WTC11 (cell line): ENCODE data around the gene SLC9A3.

ENCODE experiments used
- CTCF ChIP-seq: fragments of 200-600 bp; IDR thresholded peaks from 2 replicates; pipeline ENCODE4 v1.8.0; 2022; ENCODE audit warnings: antibody characterized with exemption
- MAX ChIP-seq: sonication (generic); formaldehyde crosslinking; IDR thresholded peaks from 2 replicates; pipeline ENCODE4 v1.8.0; 2022; ENCODE audit warnings: mild to moderate bottlenecking, missing genetic modification reagents
- TEAD1 ChIP-seq: sonication (generic); formaldehyde crosslinking; IDR thresholded peaks from 2 replicates; pipeline ENCODE4 v1.8.0; 2022; ENCODE audit warnings: mild to moderate bottlenecking, missing genetic modification reagents
- USF1 ChIP-seq: sonication (generic); formaldehyde crosslinking; IDR thresholded peaks from 2 replicates; pipeline ENCODE4 v1.8.0; 2022; ENCODE audit warnings: mild to moderate bottlenecking, missing genetic modification reagents
- ZNF512 ChIP-seq: sonication (generic); formaldehyde crosslinking; IDR thresholded peaks from 2 replicates; pipeline ENCODE4 v1.8.1; 2022; ENCODE audit warnings: missing genetic modification reagents, borderline replicate concordance

- TF ChIP-seq MAX (no peak), CTCF (no peak), USF1 (CRISPR knock-in tag) (no peak), ZNF512 (CRISPR knock-in tag) (no peak), TEAD1 (CRISPR knock-in tag) (no peak)
Measured at GRCh38 chr5:509611-510185, 14.6 kb downstream of the SLC9A3 start.
